ENCODE results near the gene CBFA2T2. TPM values are rescaled to one million over a fixed set of nuclear protein-coding genes. Genes with fewer than 3 reads are reported as not detected.

Gene CBFA2T2
- total and polyA plus RNA-seq, 2 donors (not counting 3 experiments of a cell fraction or from before 2014, with no cell fraction given): 10.7 to 12.1 TPM

DNA sequence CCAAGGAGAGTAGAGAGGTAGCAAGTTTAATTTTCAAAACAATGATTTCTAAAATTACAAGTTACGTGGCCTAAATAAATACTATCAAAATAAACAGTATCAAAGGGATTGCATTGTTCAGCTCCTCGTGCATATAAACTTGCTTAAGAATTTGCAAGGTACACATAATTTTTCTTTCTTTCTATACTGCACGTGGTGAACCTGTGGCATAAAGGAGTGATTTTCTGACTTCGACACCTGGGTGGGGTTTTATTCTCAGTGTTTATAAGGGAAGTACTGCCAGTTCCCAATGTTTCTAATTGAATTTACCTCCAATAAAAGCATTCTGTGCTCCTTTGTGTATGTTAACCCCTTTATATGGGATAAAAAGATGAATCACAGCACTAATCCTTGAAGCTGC is 122.1 kb downstream of the CBFA2T2 start:
- Histone ChIP-seq H3K4me1 (ENCODE audit: control insufficient read depth, extremely low read depth, insufficient read depth, low read length) (no peaks in the 10 kb centered on the region), H3K9ac (replicated peaks; ENCODE audit: extremely low read depth, insufficient read depth, low read length) (no peak overlapping the region), H3K27ac (ENCODE audit: insufficient read depth, low read depth, low read length) (no peak overlapping the region), H3K36me3 (ENCODE audit: control insufficient read depth in 2 of 2, extremely low read depth in 1 of 2, insufficient read depth in 2 of 2, low read length in 2 of 2) (peaks cover 0 to 8% of the 10 kb centered on the region in 2 experiments), H4K20me1 (replicated peaks; ENCODE audit: control insufficient read depth, extremely low read depth, insufficient read depth, low read length) (no peaks in the 10 kb centered on the region), H3K9me1 (replicated peaks; ENCODE audit: control insufficient read depth, extremely low read depth, insufficient read depth, low read length) (no peaks in the 10 kb centered on the region), H3K4me2 (ENCODE audit: insufficient read depth, low read length) (no peak overlapping the region), H3K9me3 (replicated peaks; ENCODE audit: control insufficient read depth, insufficient read depth, low read length) (no peaks in the 10 kb centered on the region), H3K79me2 (ENCODE audit: control insufficient read depth, insufficient read depth, low read length) (no peaks in the 10 kb centered on the region), H2AFZ (ENCODE audit: low read depth, low read length) (no peak overlapping the region), H3K27me3 (ENCODE audit: control insufficient read depth in 2 of 2, insufficient read depth in 2 of 2, low read length in 2 of 2) (no peaks in the 10 kb centered on the region), H3K4me3 (replicated peaks in 1 of 3; ENCODE audit: insufficient read depth in 1 of 3, low read depth in 1 of 3, low read length in 3 of 3) (no peak overlapping the region)
- intact Hi-C loops (cut with micrococcal nuclease) (no loop called here), dilution Hi-C loops (cut with MboI; ENCODE audit: extremely low pct_ligation_motif_present, low sequenced_read_pairs) (no loop called here)
- TF ChIP-seq GATA2 (IDR thresholded peaks at IDR 0.05; ENCODE audit: insufficient read depth, insufficient read length, low read depth, low read length) (no peak), MYC (IDR thresholded peaks at IDR 0.05; ENCODE audit: low read depth, low read length) (no peak), POLR2A (IDR thresholded peaks at IDR 0.05; ENCODE audit: low read depth, low read length) (no peak), FOS (IDR thresholded peaks at IDR 0.05; ENCODE audit: borderline replicate concordance, insufficient read depth, low read length) (no peak), POLR2AphosphoS5 (IDR thresholded peaks at IDR 0.05; ENCODE audit: insufficient read depth, low read depth, low read length) (no peak), JUN (IDR thresholded peaks at IDR 0.05; ENCODE audit: borderline replicate concordance, insufficient read depth, insufficient read length, low read depth) (no peak), EZH2 (IDR thresholded peaks at IDR 0.05; ENCODE audit: borderline replicate concordance, low read depth, low read length, severe bottlenecking) (no peak)
- TF ChIP-seq, protein P1, sequence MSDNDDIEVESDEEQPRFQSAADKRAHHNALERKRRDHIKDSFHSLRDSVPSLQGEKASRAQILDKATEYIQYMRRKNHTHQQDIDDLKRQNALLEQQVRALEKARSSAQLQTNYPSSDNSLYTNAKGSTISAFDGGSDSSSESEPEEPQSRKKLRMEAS (IDR thresholded peaks at IDR 0.05; ENCODE audit: insufficient read depth, insufficient read length): no peak
- FAIRE-seq (no peak), DNase-seq (ENCODE audit: low read depth, low spot score) (no peak)
- no TSS peak for BruUV-seq (replicated peaks)
- CTCF ChIA-PET: no interaction called here
- POLR2A ChIA-PET: no interaction called here
